Osteoblast (primary cell): ENCODE data around the gene POLR2L. TPM values are rescaled to one million over a fixed set of nuclear protein-coding genes. Genes with fewer than 3 reads are reported as not detected.
A peak's percentile ranks its signal among the peaks of the same experiment; 100 is the strongest.

Source experiments
- DNase-seq: peaks from one replicate; pipeline ENCODE4 v3.0.0; 2011; ENCODE audit warnings: low spot score, mixed read lengths; ENCODE audit not compliant: insufficient read length; ENCODE audit errors: missing footprints
- H2AFZ ChIP-seq: 2 replicates; pipeline ENCODE4 v1.6.0; 2011; ENCODE audit warnings: mild to moderate bottlenecking, low read length
- H3K27ac ChIP-seq: 2 replicates; pipeline ENCODE4 v1.5.1; 2011; ENCODE audit warnings: mild to moderate bottlenecking, low read depth, low read length, moderate library complexity
- H3K27me3 ChIP-seq: 2 replicates; pipeline ENCODE4 v1.6.0; 2012; ENCODE audit warnings: mild to moderate bottlenecking, control low read depth, inconsistent platforms, low read length, moderate library complexity; ENCODE audit not compliant: insufficient read depth
- H3K36me3 ChIP-seq: 2 replicates; pipeline ENCODE4 v1.5.1; 2011; ENCODE audit warnings: mild to moderate bottlenecking, low read length, control low read depth, moderate library complexity; ENCODE audit not compliant: insufficient read depth
- H3K4me1 ChIP-seq: 2 replicates; pipeline ENCODE4 v1.5.1; 2011; ENCODE audit warnings: mild to moderate bottlenecking, low read length, control low read depth, moderate library complexity; ENCODE audit not compliant: insufficient read depth
- H3K4me2 ChIP-seq: 2 replicates; pipeline ENCODE4 v1.6.0; 2011; ENCODE audit warnings: mild to moderate bottlenecking, low read length; ENCODE audit not compliant: insufficient read depth
- H3K4me3 ChIP-seq: fragments of 200-600 bp; sonication (generic); 3 replicates; pipeline ENCODE4 v1.5.1; 2012; ENCODE audit warnings: mild to moderate bottlenecking, low read length, inconsistent platforms; ENCODE audit not compliant: insufficient read depth
- H3K79me2 ChIP-seq: 2 replicates; pipeline ENCODE4 v1.6.0; 2012; ENCODE audit warnings: mild to moderate bottlenecking, low read length, control low read depth, inconsistent platforms; ENCODE audit not compliant: insufficient read depth
- H3K9me3 ChIP-seq: 2 replicates; pipeline ENCODE4 v1.5.1; 2011; ENCODE audit warnings: low read depth, low read length, control low read depth
- H4K20me1 ChIP-seq: 2 replicates; pipeline ENCODE4 v1.6.0; 2012; ENCODE audit warnings: mild to moderate bottlenecking, low read length, control low read depth; ENCODE audit not compliant: insufficient read depth
- CTCF ChIP-seq: IDR thresholded peaks from 2 replicates; pipeline ENCODE4 v1.5.1; 2011; ENCODE audit warnings: mild to moderate bottlenecking, low read depth, low read length, moderate library complexity; ENCODE audit errors: extremely low read depth
- total RNA-seq: library from RNA; depleted of rRNA; stranded (reverse); fragments of >200 nt; gene quantifications from 2 replicates; pipeline ENCODE4 v1.2.3, GENCODE V29; 2012

POLR2L gene
- total RNA-seq, 1 donor, result 60.8 TPM

- H4K20me1 ChIP-seq, result peaks cover 57% of the 10 kb centered on the region
- no peaks in the 10 kb centered on the region for H3K4me1 ChIP-seq
- H3K27me3 ChIP-seq, result no peaks in the 10 kb centered on the region
- peaks cover 8% of the 10 kb centered on the region for H3K36me3 ChIP-seq
- peaks cover 89% of the 10 kb centered on the region for H3K79me2 ChIP-seq
- TF ChIP-seq CTCF, result no peak
- no peak overlapping the region for H3K27ac ChIP-seq
- H3K4me2 ChIP-seq, result no peak overlapping the region
- DNase-seq, result no peak
- H3K4me3 ChIP-seq, result no peak overlapping the region
- no peaks in the 10 kb centered on the region for H3K9me3 ChIP-seq
- no peak overlapping the region for H2AFZ ChIP-seq
Measured at GRCh38 chr11:853682-854448, 11.5 kb upstream of the POLR2L start.

- H3K9me3 ChIP-seq, result no peaks in the 10 kb centered on the region
- no peak overlapping the region for H3K4me3 ChIP-seq
- H3K27me3 ChIP-seq, result no peaks in the 10 kb centered on the region
- no peak overlapping the region for H2AFZ ChIP-seq
- peaks cover 90% of the 10 kb centered on the region for H3K79me2 ChIP-seq
- no peak overlapping the region for H3K4me2 ChIP-seq
- peaks cover 57% of the 10 kb centered on the region for H4K20me1 ChIP-seq
- no peak overlapping the region for H3K27ac ChIP-seq
- H3K36me3 ChIP-seq, result peaks cover 6% of the 10 kb centered on the region
- DNase-seq, result no peak
- H3K4me1 ChIP-seq, result peaks cover 4% of the 10 kb centered on the region
- TF ChIP-seq CTCF, result no peak
Measured at GRCh38 chr11:852762-853161, 10.4 kb upstream of the POLR2L start.

- H4K20me1 ChIP-seq, result peaks cover 50% of the 10 kb centered on the region
- peaks cover 6% of the 10 kb centered on the region for H3K36me3 ChIP-seq
- H3K4me1 ChIP-seq, result peaks cover 12% of the 10 kb centered on the region
- no peak overlapping the region for H3K4me3 ChIP-seq
- peak; percentile 19 for TF ChIP-seq CTCF
- no peak overlapping the region for H2AFZ ChIP-seq
- no peak overlapping the region for H3K4me2 ChIP-seq
- H3K27me3 ChIP-seq, result no peaks in the 10 kb centered on the region
- no peak overlapping the region for H3K27ac ChIP-seq
- DNase-seq, result peak; percentile 97
- peaks cover 93% of the 10 kb centered on the region for H3K79me2 ChIP-seq
- no peaks in the 10 kb centered on the region for H3K9me3 ChIP-seq
Measured at GRCh38 chr11:850775-851763, 8.7 kb upstream of the POLR2L start.
